Measurements from ENCODE around the gene PLOD2. TPM values are rescaled to one million over a fixed set of nuclear protein-coding genes. Genes with fewer than 3 reads are reported as not detected.

The PLOD2 gene
- total and polyA plus RNA-seq, 2 donors (not counting 1 experiment from before 2014, with no cell fraction given): not detected

GRCh38 chr3:146085678-146086077, 75.3 kb downstream of the PLOD2 start:
- ChIA-PET POLR2A (no interaction called here), CTCF (no interaction called here)
- DNase-seq (no peak), ATAC-seq (ENCODE audit: low read depth) (no peak)
- TF ChIP-seq EZH2 (IDR thresholded peaks at IDR 0.05; ENCODE audit: borderline replicate concordance, insufficient read depth, low read depth, low read length, poor library complexity, severe bottlenecking) (no peak), CTCF (IDR thresholded peaks at IDR 0.05) (no peak)
- Histone ChIP-seq H3K4me2 (replicated peaks; ENCODE audit: low read depth, low read length, poor library complexity, severe bottlenecking) (no peak overlapping the region), H3K9ac (ENCODE audit: low read length) (no peak overlapping the region), H2AFZ (ENCODE audit: insufficient read depth, low read depth, low read length, poor library complexity, severe bottlenecking) (no peak overlapping the region), H4K20me1 (ENCODE audit: control insufficient read depth, insufficient read depth, low read length, poor library complexity, severe bottlenecking) (no peaks in the 10 kb centered on the region), H3K9me3 (ENCODE audit: control extremely low read depth in 1 of 3, control insufficient read depth in 2 of 3, insufficient read depth in 1 of 3, low read length in 2 of 3) (no peaks in the 10 kb centered on the region), H3K36me3 (replicated peaks in 1 of 2; ENCODE audit: control extremely low read depth in 1 of 2, control insufficient read depth in 1 of 2, extremely low read depth in 1 of 2, insufficient read depth in 2 of 2, low read length in 1 of 2) (no peaks in the 10 kb centered on the region), H3K79me2 (ENCODE audit: control insufficient read depth, insufficient read depth, low read length) (no peaks in the 10 kb centered on the region), H3K27ac (ENCODE audit: low read length in 2 of 2) (no peak overlapping the region), H3K27me3 (replicated peaks in 1 of 4; ENCODE audit: control extremely low read depth in 1 of 4, control insufficient read depth in 3 of 4, insufficient read depth in 4 of 4, low read length in 3 of 4) (no peaks in the 10 kb centered on the region), H3K4me3 (ENCODE audit: control extremely low read depth in 1 of 5, extremely low read depth in 1 of 5, insufficient read depth in 1 of 5, low read depth in 2 of 5, low read length in 4 of 5) (no peak overlapping the region), H3K4me1 (ENCODE audit: control insufficient read depth in 2 of 2, insufficient read depth in 2 of 2, low read length in 2 of 2) (no peaks in the 10 kb centered on the region)
- H3K4me1 Mint-ChIP-seq: no peaks in the 10 kb centered on the region
- no peaks in the 10 kb centered on the region for H3K9me3 Mint-ChIP-seq (ENCODE audit: insufficient read depth)
- H3K27me3 Mint-ChIP-seq: no peaks in the 10 kb centered on the region
- 83% methylated on average over 1 of the region's 2 CpGs for WGBS (ENCODE audit: insufficient coverage)
- H3K4me3 Mint-ChIP-seq: no peak overlapping the region
- intact Hi-C loops (cut with micrococcal nuclease): no loop called here
- no peak overlapping the region for H3K27ac Mint-ChIP-seq

GRCh38 chr3:146080578-146080977, 80.4 kb downstream of the PLOD2 start:
- Histone ChIP-seq H2AFZ (ENCODE audit: insufficient read depth, low read depth, low read length, poor library complexity, severe bottlenecking) (no peak overlapping the region), H3K27ac (ENCODE audit: low read length in 2 of 2) (no peak overlapping the region), H3K79me2 (ENCODE audit: control insufficient read depth, insufficient read depth, low read length) (no peaks in the 10 kb centered on the region), H3K4me1 (ENCODE audit: control insufficient read depth in 2 of 2, insufficient read depth in 2 of 2, low read length in 2 of 2) (no peaks in the 10 kb centered on the region), H4K20me1 (ENCODE audit: control insufficient read depth, insufficient read depth, low read length, poor library complexity, severe bottlenecking) (no peaks in the 10 kb centered on the region), H3K9ac (ENCODE audit: low read length) (no peak overlapping the region), H3K4me2 (replicated peaks; ENCODE audit: low read depth, low read length, poor library complexity, severe bottlenecking) (no peak overlapping the region), H3K36me3 (replicated peaks in 1 of 2; ENCODE audit: control extremely low read depth in 1 of 2, control insufficient read depth in 1 of 2, extremely low read depth in 1 of 2, insufficient read depth in 2 of 2, low read length in 1 of 2) (no peaks in the 10 kb centered on the region), H3K9me3 (ENCODE audit: control extremely low read depth in 1 of 3, control insufficient read depth in 2 of 3, insufficient read depth in 1 of 3, low read length in 2 of 3) (no peaks in the 10 kb centered on the region), H3K4me3 (ENCODE audit: control extremely low read depth in 1 of 5, extremely low read depth in 1 of 5, insufficient read depth in 1 of 5, low read depth in 2 of 5, low read length in 4 of 5) (no peak overlapping the region), H3K27me3 (replicated peaks in 1 of 4; ENCODE audit: control extremely low read depth in 1 of 4, control insufficient read depth in 3 of 4, insufficient read depth in 4 of 4, low read length in 3 of 4) (no peaks in the 10 kb centered on the region)
- no peak for DNase-seq
- POLR2A ChIA-PET: no interaction called here
- CTCF ChIA-PET: interaction anchor here (1.6 kb wide), 1 partner anchor 15 kb away, joined by 4 read pairs; no protein-coding TSS in a partner anchor
- TF ChIP-seq CTCF (IDR thresholded peaks at IDR 0.05) (no peak), EZH2 (IDR thresholded peaks at IDR 0.05; ENCODE audit: borderline replicate concordance, insufficient read depth, low read depth, low read length, poor library complexity, severe bottlenecking) (no peak)
- intact Hi-C loops (cut with micrococcal nuclease): no loop called here
- no peak for ATAC-seq (ENCODE audit: low read depth)
- WGBS (ENCODE audit: insufficient coverage): 69% methylated on average over 1 of the region's 2 CpGs
- Mint-ChIP-seq H3K27me3 (no peaks in the 10 kb centered on the region), H3K27ac (no peak overlapping the region), H3K9me3 (ENCODE audit: insufficient read depth) (no peaks in the 10 kb centered on the region), H3K4me3 (no peak overlapping the region), H3K4me1 (no peaks in the 10 kb centered on the region)
